ENCODE results near the gene IMMP2L.

IMMP2L gene

GRCh38 chr7:111215550-111215949 is 346.7 kb downstream of the IMMP2L start:
- DNase-seq (ENCODE audit: low read depth) = no peak

GRCh38 chr7:111212857-111213523 is 349.3 kb downstream of the IMMP2L start:
- DNase-seq (ENCODE audit: low read depth) = no peak

GRCh38 chr7:111210996-111211395 is 351.3 kb downstream of the IMMP2L start:
- DNase-seq (ENCODE audit: low read depth) = no peak

- no peak for DNase-seq (ENCODE audit: low read depth)
Observed at GRCh38 chr7:111210043-111210442, 352.2 kb downstream of the IMMP2L start.

GRCh38 chr7:111205251-111205650 is 357.0 kb downstream of the IMMP2L start:
- no peak for DNase-seq (ENCODE audit: low read depth)

GRCh38 chr7:111202321-111202720 is 360.0 kb downstream of the IMMP2L start:
- DNase-seq (ENCODE audit: low read depth) = no peak

GRCh38 chr7:111199643-111200042 is 362.6 kb downstream of the IMMP2L start:
- DNase-seq (ENCODE audit: low read depth) = no peak

GRCh38 chr7:111198255-111198654 is 364.0 kb downstream of the IMMP2L start:
- DNase-seq (ENCODE audit: low read depth) = no peak

GRCh38 chr7:111196655-111197054 is 365.6 kb downstream of the IMMP2L start:
- no peak for DNase-seq (ENCODE audit: low read depth)

- DNase-seq (ENCODE audit: low read depth) = no peak
Observed at GRCh38 chr7:111192614-111193413, 369.5 kb downstream of the IMMP2L start.

- no peak for DNase-seq (ENCODE audit: low read depth)
Observed at GRCh38 chr7:111190804-111191203, 371.5 kb downstream of the IMMP2L start.

GRCh38 chr7:111184987-111185386 is 377.3 kb downstream of the IMMP2L start:
- DNase-seq (ENCODE audit: low read depth) = no peak

- no peak for DNase-seq (ENCODE audit: low read depth)
Observed at GRCh38 chr7:111183321-111183720, 379.0 kb downstream of the IMMP2L start.

GRCh38 chr7:111180338-111180737 is 382.0 kb downstream of the IMMP2L start:
- no peak for DNase-seq (ENCODE audit: low read depth)

- no peak for DNase-seq (ENCODE audit: low read depth)
Observed at GRCh38 chr7:111175908-111176441, 386.3 kb downstream of the IMMP2L start.

- DNase-seq (ENCODE audit: low read depth) = no peak
Observed at GRCh38 chr7:111174510-111174909, 387.8 kb downstream of the IMMP2L start.

GRCh38 chr7:111173990-111174389 is 388.3 kb downstream of the IMMP2L start:
- DNase-seq (ENCODE audit: low read depth) = no peak

GRCh38 chr7:111173528-111173927 is 388.8 kb downstream of the IMMP2L start:
- DNase-seq (ENCODE audit: low read depth) = no peak

GRCh38 chr7:111172564-111173257 is 389.6 kb downstream of the IMMP2L start:
- DNase-seq (ENCODE audit: low read depth) = no peak

- DNase-seq (ENCODE audit: low read depth) = no peak
Observed at GRCh38 chr7:111168182-111168581, 394.1 kb downstream of the IMMP2L start.

- DNase-seq (ENCODE audit: low read depth) = no peak
Observed at GRCh38 chr7:111164442-111164841, 397.9 kb downstream of the IMMP2L start.

GRCh38 chr7:111162692-111163091 is 399.6 kb downstream of the IMMP2L start:
- DNase-seq (ENCODE audit: low read depth) = no peak

GRCh38 chr7:111160297-111160696 is 402.0 kb downstream of the IMMP2L start:
- DNase-seq (ENCODE audit: low read depth) = no peak
